ENCODE data around the gene CD79A. TPM values are rescaled to one million over a fixed set of nuclear protein-coding genes. Genes with fewer than 3 reads are reported as not detected.
A peak's percentile ranks its signal among the peaks of the same experiment; 100 is the strongest.

The CD79A gene
- total RNA-seq, 1 donor from 2014 or later: 0.70 TPM

DNA sequence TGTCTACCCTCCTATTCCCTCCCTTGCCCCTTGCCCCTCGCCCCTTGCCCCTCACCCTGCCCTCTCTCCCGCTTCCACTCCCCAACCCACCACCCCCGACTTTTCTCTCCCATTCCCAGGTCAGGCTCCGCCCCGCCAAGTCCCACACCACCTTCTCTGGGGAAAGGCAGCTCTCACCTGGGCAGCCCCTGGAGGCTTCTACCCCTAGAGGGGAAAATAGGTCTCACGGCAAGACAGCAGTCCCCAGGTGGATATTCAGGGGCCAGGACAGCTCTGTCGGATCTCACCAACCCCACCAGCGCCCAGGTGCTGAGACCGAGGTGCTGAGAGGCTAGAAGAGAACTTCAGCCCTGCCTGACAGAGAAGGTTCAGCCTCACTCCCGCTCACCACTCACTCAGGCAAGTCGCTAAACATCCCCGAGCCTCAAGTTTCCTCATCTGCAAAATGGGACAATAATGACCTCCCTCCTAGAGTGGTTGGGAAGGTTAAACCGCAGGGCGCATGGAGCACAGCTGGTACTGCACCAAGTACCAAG, 52.5 kb downstream of the CD79A start:
- peak overlapping the region; percentile 32 for H3K4me3 Mint-ChIP-seq
- TF ChIP-seq, protein P1, sequence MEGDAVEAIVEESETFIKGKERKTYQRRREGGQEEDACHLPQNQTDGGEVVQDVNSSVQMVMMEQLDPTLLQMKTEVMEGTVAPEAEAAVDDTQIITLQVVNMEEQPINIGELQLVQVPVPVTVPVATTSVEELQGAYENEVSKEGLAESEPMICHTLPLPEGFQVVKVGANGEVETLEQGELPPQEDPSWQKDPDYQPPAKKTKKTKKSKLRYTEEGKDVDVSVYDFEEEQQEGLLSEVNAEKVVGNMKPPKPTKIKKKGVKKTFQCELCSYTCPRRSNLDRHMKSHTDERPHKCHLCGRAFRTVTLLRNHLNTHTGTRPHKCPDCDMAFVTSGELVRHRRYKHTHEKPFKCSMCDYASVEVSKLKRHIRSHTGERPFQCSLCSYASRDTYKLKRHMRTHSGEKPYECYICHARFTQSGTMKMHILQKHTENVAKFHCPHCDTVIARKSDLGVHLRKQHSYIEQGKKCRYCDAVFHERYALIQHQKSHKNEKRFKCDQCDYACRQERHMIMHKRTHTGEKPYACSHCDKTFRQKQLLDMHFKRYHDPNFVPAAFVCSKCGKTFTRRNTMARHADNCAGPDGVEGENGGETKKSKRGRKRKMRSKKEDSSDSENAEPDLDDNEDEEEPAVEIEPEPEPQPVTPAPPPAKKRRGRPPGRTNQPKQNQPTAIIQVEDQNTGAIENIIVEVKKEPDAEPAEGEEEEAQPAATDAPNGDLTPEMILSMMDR (conservative IDR thresholded peaks at IDR 0.05): no peak
- H3K4me1 Mint-ChIP-seq: peaks cover 8% of the 10 kb centered on the region
- no peaks in the 10 kb centered on the region for H3K9me3 Mint-ChIP-seq
- no peaks in the 10 kb centered on the region for H3K36me3 Mint-ChIP-seq (ENCODE audit: low read depth)
- DNase-seq (ENCODE audit: low read depth, low spot score): no peak
- no peak overlapping the region for H3K27ac Mint-ChIP-seq (ENCODE audit: unreplicated experiment)
- peaks cover 62% of the 10 kb centered on the region for H3K27me3 Mint-ChIP-seq (ENCODE audit: low read depth)

DNA sequence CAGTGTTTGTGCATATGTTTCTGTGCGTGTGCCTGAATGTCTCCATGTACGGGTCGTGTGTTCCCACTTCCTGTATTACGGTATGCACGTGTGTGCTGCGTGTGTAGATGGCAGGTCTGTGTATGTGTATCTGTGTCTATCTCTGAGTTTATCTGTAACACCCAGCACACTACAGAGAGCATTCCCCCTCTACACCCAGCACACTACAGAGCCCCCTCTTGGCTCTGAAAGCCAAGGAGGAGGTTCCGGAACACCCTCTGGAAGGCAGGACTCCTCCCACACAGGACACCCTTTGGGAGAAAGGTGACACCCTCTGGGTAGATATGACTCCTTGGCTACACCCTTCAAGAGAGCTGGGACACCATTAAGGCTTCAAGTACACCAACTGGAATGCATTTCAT, 53.2 kb downstream of the CD79A start:
- Mint-ChIP-seq H3K36me3 (ENCODE audit: low read depth) (no peaks in the 10 kb centered on the region), H3K27ac (ENCODE audit: unreplicated experiment) (no peak overlapping the region), H3K4me1 (peaks cover 14% of the 10 kb centered on the region), H3K27me3 (ENCODE audit: low read depth) (peaks cover 69% of the 10 kb centered on the region), H3K9me3 (no peaks in the 10 kb centered on the region), H3K4me3 (peak overlapping the region; percentile 32)
- TF ChIP-seq, protein P1 (conservative IDR thresholded peaks at IDR 0.05): no peak
- DNase-seq (ENCODE audit: low read depth, low spot score): no peak

Small RNA genes lying within 50 kb of the gene (microRNA-seq; reads per million reads assigned to microRNA genes)
- gene MIR6797: 7.1 reads per million, percentile 8 among the genes with 10 or more reads in this experiment

Other genes with a start within 250 kb of the CD79A start
- gene CEACAM7, start 189.0 kb upstream of the CD79A start, total RNA-seq: not detected in 2 replicates
- not detected in 2 replicates for gene CEACAM5, start 168.7 kb upstream of the CD79A start, total RNA-seq
- not detected in 2 replicates for gene CEACAM6, start 121.7 kb upstream of the CD79A start, total RNA-seq
- not detected in 2 replicates for gene CEACAM3, start 80.7 kb upstream of the CD79A start, total RNA-seq
- not detected in 2 replicates for gene LYPD4, start 32.6 kb upstream of the CD79A start, total RNA-seq
- gene DMRTC2, start 32.2 kb upstream of the CD79A start, total RNA-seq: not detected in 2 replicates
- 2,492 and 2,613 TPM in 2 replicates for gene RPS19, start 17.0 kb upstream of the CD79A start, total RNA-seq
- 62.3 and 69.9 TPM in 2 replicates for gene ARHGEF1, start 5.9 kb downstream of the CD79A start, total RNA-seq
- 0.12 and 0.14 TPM in 2 replicates for gene ERFL, start 51.2 kb downstream of the CD79A start, total RNA-seq
- gene RABAC1, start 82.0 kb downstream of the CD79A start, total RNA-seq: 83.8 and 93.4 TPM in 2 replicates
- 22.9 and 23.2 TPM in 2 replicates for gene ATP1A3, start 117.0 kb downstream of the CD79A start, total RNA-seq
- gene GRIK5, start 192.9 kb downstream of the CD79A start, total RNA-seq: 3.7 and 3.8 TPM in 2 replicates
- 25.6 and 26.0 TPM in 2 replicates for gene ZNF574, start 198.9 kb downstream of the CD79A start, total RNA-seq